LNCaP clone FGC (cell line): Measurements from ENCODE around the gene TSPAN8.
A peak's percentile ranks its signal among the peaks of the same experiment; 100 is the strongest.

ENCODE experiments used
- DNase-seq: peaks from one replicate; pipeline ENCODE4 v3.0.0-alpha.2; 2011; ENCODE audit warnings: low read depth
- H3K4me3 ChIP-seq: 2 replicates; pipeline ENCODE4 v1.5.1; 2011; ENCODE audit warnings: mild to moderate bottlenecking, low read depth, low read length, control low read depth
- TF ChIP-seq, protein P1 (sequence below): IDR thresholded peaks from 2 replicates; pipeline ENCODE4 v1.5.1; 2012; ENCODE audit warnings: mild to moderate bottlenecking; ENCODE audit not compliant: control insufficient read depth, insufficient read depth; ENCODE audit errors: extremely low read depth

TSPAN8 gene

DNA sequence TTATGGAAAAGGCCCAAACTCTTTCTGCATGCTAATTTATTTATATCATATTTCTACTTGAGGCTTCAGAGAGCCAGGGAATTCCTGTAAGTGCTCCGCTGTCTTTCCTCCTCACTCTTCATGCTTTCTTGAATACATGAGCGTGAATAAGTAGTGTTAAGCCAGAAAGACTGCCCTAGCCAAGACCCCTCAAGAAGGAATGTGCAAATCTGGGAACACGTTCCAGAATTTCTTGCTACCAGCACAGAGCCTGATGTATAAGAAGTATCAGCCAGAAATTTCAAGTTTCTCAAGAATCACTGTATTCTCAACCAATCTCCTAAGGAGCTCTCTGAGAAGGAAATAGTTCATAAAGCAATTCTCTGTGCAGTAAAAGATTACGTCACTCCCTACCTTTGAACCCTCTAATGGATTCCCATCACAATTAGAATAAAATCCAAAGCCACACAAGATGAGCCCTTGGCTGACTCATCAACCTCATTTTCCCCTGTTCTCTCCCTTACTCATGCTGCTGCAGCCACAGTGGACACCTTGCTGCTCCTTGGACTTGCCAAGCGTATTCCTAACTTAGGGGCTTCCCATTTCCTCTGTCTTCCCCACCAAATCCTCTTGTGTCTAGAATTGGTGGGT lies 6.9 kb upstream of the TSPAN8 start:
- no peak overlapping the region for H3K4me3 ChIP-seq
- TF ChIP-seq, protein P1, sequence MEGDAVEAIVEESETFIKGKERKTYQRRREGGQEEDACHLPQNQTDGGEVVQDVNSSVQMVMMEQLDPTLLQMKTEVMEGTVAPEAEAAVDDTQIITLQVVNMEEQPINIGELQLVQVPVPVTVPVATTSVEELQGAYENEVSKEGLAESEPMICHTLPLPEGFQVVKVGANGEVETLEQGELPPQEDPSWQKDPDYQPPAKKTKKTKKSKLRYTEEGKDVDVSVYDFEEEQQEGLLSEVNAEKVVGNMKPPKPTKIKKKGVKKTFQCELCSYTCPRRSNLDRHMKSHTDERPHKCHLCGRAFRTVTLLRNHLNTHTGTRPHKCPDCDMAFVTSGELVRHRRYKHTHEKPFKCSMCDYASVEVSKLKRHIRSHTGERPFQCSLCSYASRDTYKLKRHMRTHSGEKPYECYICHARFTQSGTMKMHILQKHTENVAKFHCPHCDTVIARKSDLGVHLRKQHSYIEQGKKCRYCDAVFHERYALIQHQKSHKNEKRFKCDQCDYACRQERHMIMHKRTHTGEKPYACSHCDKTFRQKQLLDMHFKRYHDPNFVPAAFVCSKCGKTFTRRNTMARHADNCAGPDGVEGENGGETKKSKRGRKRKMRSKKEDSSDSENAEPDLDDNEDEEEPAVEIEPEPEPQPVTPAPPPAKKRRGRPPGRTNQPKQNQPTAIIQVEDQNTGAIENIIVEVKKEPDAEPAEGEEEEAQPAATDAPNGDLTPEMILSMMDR = no peak
- DNase-seq = no peak

DNA sequence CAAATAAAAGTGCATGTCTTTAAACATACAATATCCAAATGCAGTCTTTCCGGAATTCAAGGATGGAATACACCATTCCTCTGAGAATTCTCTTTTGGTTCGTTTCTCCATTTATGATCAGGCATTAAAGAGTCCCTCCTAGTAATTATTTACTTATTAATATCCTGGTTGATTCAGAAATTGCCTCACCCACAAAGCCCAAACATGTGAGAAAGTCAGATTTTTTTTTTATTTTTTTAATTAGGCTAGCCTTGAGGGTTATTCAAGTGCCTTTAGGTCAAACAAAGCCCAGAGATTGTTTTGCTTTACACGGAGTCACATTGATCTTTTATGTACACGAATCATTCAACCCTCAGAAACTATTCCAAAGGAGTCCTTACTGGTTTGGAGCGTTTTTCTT lies 6.4 kb upstream of the TSPAN8 start:
- TF ChIP-seq, protein P1 = no peak
- H3K4me3 ChIP-seq = no peak overlapping the region
- no peak for DNase-seq

DNA sequence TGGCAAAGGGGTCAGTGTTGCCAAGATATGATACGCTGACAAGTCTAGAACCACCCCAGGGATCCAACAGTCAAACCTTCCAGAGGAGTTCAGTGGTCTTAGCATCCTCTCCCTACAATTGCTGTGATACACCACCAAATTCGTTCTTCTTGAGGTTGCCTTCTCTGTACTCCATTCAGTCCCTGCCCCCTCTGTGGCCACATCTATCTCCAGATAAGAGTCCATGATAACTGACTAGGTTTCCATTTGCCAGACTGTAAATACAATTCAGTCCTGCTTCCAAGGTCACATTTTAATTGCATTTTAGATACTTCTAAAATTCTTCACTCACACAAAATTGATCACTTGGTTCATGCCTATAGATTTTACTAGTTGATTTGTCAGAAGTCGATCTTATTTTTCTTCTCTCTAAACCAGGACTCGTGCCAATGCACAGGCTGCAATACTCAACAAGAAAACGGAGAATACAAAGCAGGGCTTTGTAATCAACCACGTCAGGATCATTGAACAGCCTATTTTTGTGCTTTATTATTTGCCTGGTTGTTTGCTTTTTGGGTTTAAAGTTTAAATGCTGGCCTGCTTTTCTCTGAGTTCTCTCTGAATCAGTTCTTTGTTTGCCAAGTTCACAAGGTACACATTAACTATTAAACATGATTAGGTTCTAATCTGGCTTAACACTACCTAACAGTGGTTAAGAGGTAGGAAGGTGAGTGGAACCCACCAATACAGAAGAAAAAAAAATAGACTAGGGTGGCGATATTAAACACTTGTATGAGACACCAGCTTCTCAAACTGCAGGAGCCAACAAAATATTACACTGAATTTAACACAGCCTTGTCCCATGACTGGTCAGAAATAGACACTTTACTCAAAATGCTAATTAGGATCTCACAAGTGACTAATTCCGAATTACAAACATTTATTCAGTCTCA lies 5.3 kb upstream of the TSPAN8 start:
- TF ChIP-seq, protein P1 = no peak
- DNase-seq = peak; percentile 90
- peak overlapping the region; percentile 25 for H3K4me3 ChIP-seq

DNA sequence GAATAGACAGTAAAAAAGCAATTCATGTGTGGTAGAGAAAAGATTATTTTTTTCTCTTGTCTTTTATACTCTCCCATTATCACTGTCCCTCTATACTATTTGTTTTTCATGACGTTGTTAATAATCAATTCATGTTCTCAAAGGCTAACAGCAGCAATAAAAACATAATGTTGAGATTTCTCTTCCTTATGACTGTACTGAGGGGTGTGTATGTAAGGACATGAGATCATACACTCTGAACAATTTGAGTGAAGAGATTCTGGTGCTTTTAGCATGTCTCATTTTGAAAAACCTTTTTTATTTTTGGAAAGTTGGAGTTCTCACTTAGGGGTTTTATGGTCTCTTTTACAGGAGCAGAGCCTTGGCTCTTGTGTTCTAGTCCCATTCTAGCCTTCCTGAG lies 3.8 kb upstream of the TSPAN8 start:
- H3K4me3 ChIP-seq = no peak overlapping the region
- TF ChIP-seq, protein P1 = no peak
- DNase-seq = no peak

DNA sequence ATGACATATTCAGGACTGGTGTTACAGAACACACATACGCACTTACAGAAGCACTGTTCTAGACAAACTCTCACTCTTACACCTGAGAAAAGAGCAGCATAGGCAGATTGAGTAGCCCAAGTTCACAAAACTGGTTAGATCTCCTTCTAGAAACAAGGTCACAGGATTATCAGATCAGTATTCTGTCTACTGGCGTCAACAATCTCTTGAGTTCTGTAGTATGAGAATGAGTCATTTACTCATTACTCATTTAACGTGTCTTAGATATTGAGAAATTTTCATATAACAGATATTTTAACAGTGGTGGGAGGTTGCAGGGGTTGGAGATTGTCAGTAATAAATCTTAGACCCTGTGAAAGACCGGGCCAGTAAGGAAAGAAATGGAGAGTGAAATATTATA lies 2.8 kb upstream of the TSPAN8 start:
- TF ChIP-seq, protein P1 = no peak

DNA sequence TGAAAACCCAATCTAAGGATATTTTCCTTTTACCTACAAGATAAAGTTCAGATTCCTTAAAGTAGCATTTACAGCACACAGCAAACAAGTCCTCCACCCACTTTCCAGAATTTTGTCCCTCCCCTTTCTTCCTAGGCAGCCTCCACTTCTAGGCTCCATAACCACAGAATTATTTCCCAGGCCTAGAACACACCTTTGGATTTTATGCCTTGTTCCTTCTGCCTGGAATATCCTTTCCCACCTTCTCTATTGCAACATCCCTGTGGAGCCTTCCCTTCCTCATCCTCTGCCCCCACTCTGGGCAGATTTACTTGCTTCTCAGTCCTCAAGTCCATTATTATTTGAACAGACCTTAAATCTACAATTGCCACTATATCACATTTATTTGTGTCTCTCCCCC lies 2.1 kb upstream of the TSPAN8 start:
- no peak for DNase-seq
- H3K4me3 ChIP-seq = no peak overlapping the region
- TF ChIP-seq, protein P1 = no peak

More for the DNA sequence above, 2.8 kb upstream of the TSPAN8 start:
- DNase-seq = no peak
- H3K4me3 ChIP-seq = no peak overlapping the region
